H1 (cell line): ENCODE results near the gene ATP2B3. TPM values are rescaled to one million over a fixed set of nuclear protein-coding genes. Genes with fewer than 3 reads are reported as not detected.

ENCODE experiments used
- CTCF ChIA-PET: fragments of 300-600 bp; sonication (Branson Sonifier 250); formaldehyde crosslinking; loops from one replicate; lab custom pipeline; 2021; ENCODE audit not compliant: partially characterized antibody; lab: Charles Lee
- POLR2A ChIA-PET: fragments of 300-600 bp; sonication (Branson Sonifier 250); formaldehyde crosslinking; loops from one replicate; lab custom pipeline; 2021; ENCODE audit warnings: inconsistent platforms; ENCODE audit not compliant: partially characterized antibody; lab: Charles Lee
- DNase-seq, 2 experiments: peaks; one replicate each; pipeline versions ENCODE4 v3.0.0 to v3.0.0-alpha.2; 2010 to 2022; ENCODE audit warnings: low spot score in 2 of 2, low read depth in 1 of 2, mixed read lengths in 1 of 2
- FAIRE-seq: peaks from 2 replicates; lab custom pipeline; 2011; peaks lifted over from hg19 to GRCh38; lab: Jason Lieb, UNC
- H2AFZ ChIP-seq: 2 replicates; pipeline ENCODE4 v1.8.1; 2012; ENCODE audit warnings: low read length, inconsistent platforms
- H2AK5ac ChIP-seq: 2 replicates; pipeline ENCODE4 v1.6.1; 2013; ENCODE audit warnings: low read depth, low read length
- H2BK120ac ChIP-seq: replicated peaks from 2 replicates; pipeline ENCODE3; 2013; ENCODE audit warnings: low read depth, low read length, inconsistent platforms
- H2BK12ac ChIP-seq: 2 replicates; pipeline ENCODE4 v1.6.1; 2013; ENCODE audit warnings: low read depth, low read length
- H2BK15ac ChIP-seq: 2 replicates; pipeline ENCODE4 v1.6.1; 2013; ENCODE audit warnings: low read length
- H2BK20ac ChIP-seq: 2 replicates; pipeline ENCODE4 v1.6.1; 2013; ENCODE audit warnings: low read length
- H2BK5ac ChIP-seq: 2 replicates; pipeline ENCODE4 v1.6.1; 2013; ENCODE audit warnings: low read depth, low read length
- H3K14ac ChIP-seq: 2 replicates; pipeline ENCODE4 v1.6.1; 2013; ENCODE audit warnings: inconsistent platforms; ENCODE audit not compliant: insufficient read length
- H3K18ac ChIP-seq: 2 replicates; pipeline ENCODE4 v1.6.1; 2013; ENCODE audit warnings: low read length; ENCODE audit errors: extremely low read depth
- H3K23ac ChIP-seq: 2 replicates; pipeline ENCODE4 v1.6.1; 2013; ENCODE audit warnings: inconsistent platforms; ENCODE audit not compliant: insufficient read length
- H3K23me2 ChIP-seq: 2 replicates; pipeline ENCODE4 v1.6.1; 2013; ENCODE audit warnings: low read depth, low read length
- H3K27ac ChIP-seq: 2 replicates; pipeline ENCODE4 v1.6.1; 2011; ENCODE audit warnings: low read depth, low read length, inconsistent platforms
- H3K27me3 ChIP-seq, 4 experiments: replicated peaks in 1 of 4; 1 replicate in 1 of 4; 2 replicates in 3 of 4; pipeline versions ENCODE4 v1.6.1 to v1.8.1; 2011 to 2013; ENCODE audit warnings: low read length in 3 of 4, mild to moderate bottlenecking in 3 of 4, inconsistent platforms in 2 of 4, mixed read lengths in 2 of 4, moderate library complexity in 1 of 4; ENCODE audit not compliant: control insufficient read depth in 3 of 4, insufficient read depth in 3 of 4; ENCODE audit errors: extremely low read depth in 1 of 4
- H3K36me3 ChIP-seq, 4 experiments: 2 replicates each; pipeline versions ENCODE4 v1.6.1 to v1.8.1; 2011 to 2013; ENCODE audit warnings: mild to moderate bottlenecking in 4 of 4, low read length in 3 of 4, moderate library complexity in 2 of 4, control low read depth in 1 of 4, inconsistent platforms in 1 of 4; ENCODE audit not compliant: insufficient read depth in 4 of 4, control insufficient read depth in 2 of 4
- H3K4ac ChIP-seq: replicated peaks from 2 replicates; pipeline ENCODE3; 2013; ENCODE audit warnings: low read length, low read depth, mixed read lengths, inconsistent platforms; ENCODE audit not compliant: insufficient read length
- H3K4me1 ChIP-seq, 4 experiments: replicated peaks in 1 of 4; 1 replicate in 1 of 4; 2 replicates in 3 of 4; pipeline versions ENCODE4 v1.6.1 to v1.8.1; 2011 to 2013; ENCODE audit warnings: low read length in 3 of 4, inconsistent platforms in 2 of 4, mixed read lengths in 1 of 4; ENCODE audit not compliant: insufficient read depth in 4 of 4, control insufficient read depth in 3 of 4
- H3K4me2 ChIP-seq, 2 experiments: 2 replicates each; pipeline versions ENCODE4 v1.6.1 to v1.8.1; 2011 to 2013; ENCODE audit warnings: low read depth in 2 of 2, low read length in 2 of 2, control low read depth in 1 of 2, inconsistent platforms in 1 of 2, mild to moderate bottlenecking in 1 of 2; ENCODE audit not compliant: insufficient read depth in 1 of 2
- H3K4me3 ChIP-seq, 4 experiments: fragments of 200-600, 300-600 bp in 1 of 4; sonication (generic), shearing (Covaris generic), sonication (Bioruptor Twin) in 1 of 4; 2 replicates each; pipeline versions ENCODE4 v1.5.1 to v1.8.1; 2011 to 2016; ENCODE audit warnings: low read length in 4 of 4, low read depth in 3 of 4, control low read depth in 2 of 4, inconsistent platforms in 2 of 4, mild to moderate bottlenecking in 2 of 4, mixed read lengths in 1 of 4, moderate library complexity in 1 of 4; ENCODE audit not compliant: insufficient read depth in 2 of 4; ENCODE audit errors: extremely low read depth in 1 of 4
- H3K56ac ChIP-seq: replicated peaks from 2 replicates; pipeline ENCODE3; 2013; ENCODE audit warnings: low read depth, mild to moderate bottlenecking, mixed read lengths, low read length, inconsistent platforms; ENCODE audit not compliant: insufficient read length
- H3K79me1 ChIP-seq: 2 replicates; pipeline ENCODE4 v1.6.1; 2013; ENCODE audit warnings: low read depth, low read length, control low read depth
- H3K79me2 ChIP-seq, 2 experiments: 2 replicates each; pipeline versions ENCODE4 v1.6.1 to v1.8.1; 2012 to 2013; ENCODE audit warnings: low read length in 2 of 2, mild to moderate bottlenecking in 2 of 2, inconsistent platforms in 1 of 2; ENCODE audit not compliant: insufficient read depth in 2 of 2, control insufficient read depth in 1 of 2
- H3K9ac ChIP-seq, 4 experiments: replicated peaks in 1 of 4; 1 replicate in 1 of 4; 2 replicates in 3 of 4; pipeline versions ENCODE4 v1.6.1 to v1.8.1; 2011 to 2013; ENCODE audit warnings: low read depth in 3 of 4, low read length in 3 of 4, control low read depth in 2 of 4, mild to moderate bottlenecking in 2 of 4, moderate library complexity in 2 of 4, inconsistent platforms in 1 of 4; ENCODE audit errors: extremely low read depth in 1 of 4
- H3K9me3 ChIP-seq, 2 experiments: 2 replicates each; pipeline versions ENCODE4 v1.6.1 to v1.8.1; 2012 to 2013; ENCODE audit warnings: mild to moderate bottlenecking in 2 of 2, moderate library complexity in 2 of 2, control low read depth in 1 of 2, inconsistent platforms in 1 of 2, low read depth in 1 of 2, low read length in 1 of 2, mixed read lengths in 1 of 2; ENCODE audit not compliant: insufficient read depth in 2 of 2
- H4K20me1 ChIP-seq, 2 experiments: replicated peaks in 1 of 2; 2 replicates each; pipeline versions ENCODE3 to v1.8.1; 2011 to 2013; ENCODE audit warnings: inconsistent platforms in 2 of 2, low read length in 2 of 2, mild to moderate bottlenecking in 1 of 2; ENCODE audit not compliant: insufficient read depth in 2 of 2, control insufficient read depth in 1 of 2
- H4K5ac ChIP-seq: 2 replicates; pipeline ENCODE4 v1.6.1; 2013; ENCODE audit warnings: low read length, low read depth, mixed read lengths, inconsistent platforms; ENCODE audit not compliant: insufficient read length
- H4K8ac ChIP-seq: 2 replicates; pipeline ENCODE4 v1.8.0; 2013; ENCODE audit warnings: mild to moderate bottlenecking, moderate library complexity, low read length, inconsistent platforms; ENCODE audit not compliant: insufficient read depth; ENCODE audit errors: extremely low read depth
- H4K91ac ChIP-seq: replicated peaks from 2 replicates; pipeline ENCODE3; 2013; ENCODE audit warnings: low read length, mixed read lengths, inconsistent platforms; ENCODE audit not compliant: insufficient read length
- ASH2L ChIP-seq: fragments of 200-600, 300-600 bp; sonication (generic); IDR thresholded peaks from one replicate; pipeline ENCODE4 v1.7.1; 2017; ENCODE audit warnings: low read length
- CBX5 ChIP-seq: fragments of 300-800, 300-1000 bp; sonication (generic); IDR thresholded peaks from 2 replicates; pipeline ENCODE4 v1.7.1; 2016; ENCODE audit warnings: antibody characterized with exemption, low read length, low read depth
- CBX8 ChIP-seq: fragments of 300-800, 300-1000 bp; sonication (generic); IDR thresholded peaks from 2 replicates; pipeline ENCODE4 v1.7.1; 2016; ENCODE audit warnings: low read depth, low read length, borderline replicate concordance
- E2F6 ChIP-seq: IDR thresholded peaks from 2 replicates; pipeline ENCODE4 v1.6.1; 2012; ENCODE audit warnings: inconsistent platforms
- FOSL1 ChIP-seq: IDR thresholded peaks from 2 replicates; pipeline ENCODE4 v1.6.1; 2011; ENCODE audit warnings: mild to moderate bottlenecking, low read depth, low read length, moderate library complexity; ENCODE audit not compliant: insufficient read depth
- HDAC2 ChIP-seq, 2 experiments: fragments of 300-600 bp in 1 of 2; sonication (generic) in 1 of 2; IDR thresholded peaks; 2 replicates each; pipeline ENCODE4 v1.6.1; 2011 to 2012; ENCODE audit warnings: low read depth in 2 of 2, low read length in 2 of 2, mild to moderate bottlenecking in 2 of 2, moderate library complexity in 2 of 2, borderline replicate concordance in 1 of 2, inconsistent platforms in 1 of 2
- JUND ChIP-seq: IDR thresholded peaks from 2 replicates; pipeline ENCODE4 v1.6.1; 2011; ENCODE audit warnings: mild to moderate bottlenecking, improper control_type of control experiment, low read length
- KDM4A ChIP-seq: IDR thresholded peaks from one replicate; pipeline ENCODE4 v1.7.1; 2012; ENCODE audit warnings: low read depth, mild to moderate bottlenecking, moderate library complexity, low read length, inconsistent platforms; ENCODE audit not compliant: severe bottlenecking
- KDM5A ChIP-seq: fragments of 200-600 bp; IDR thresholded peaks from 2 replicates; pipeline ENCODE4 v1.7.1; 2012; ENCODE audit warnings: mild to moderate bottlenecking, low read length, inconsistent platforms, mixed read lengths
- NRF1 ChIP-seq: IDR thresholded peaks from 2 replicates; pipeline ENCODE4 v1.6.1; 2011; ENCODE audit warnings: mild to moderate bottlenecking, low read depth, low read length, improper control_type of control experiment
- SAP30 ChIP-seq: fragments of 300-600 bp; sonication (generic); IDR thresholded peaks from 2 replicates; pipeline ENCODE4 v1.7.1; 2012; ENCODE audit warnings: low read length, moderate library complexity, mild to moderate bottlenecking, inconsistent platforms; ENCODE audit not compliant: insufficient read depth, insufficient replicate concordance
- YY1 ChIP-seq: IDR thresholded peaks from 2 replicates; pipeline ENCODE4 v1.6.1; 2011; ENCODE audit warnings: low read depth, mild to moderate bottlenecking, low read length
- ZNF274 ChIP-seq: IDR thresholded peaks from 2 replicates; pipeline ENCODE4 v1.7.0; 2012; ENCODE audit warnings: low read length, borderline replicate concordance; ENCODE audit errors: extremely low read depth
- WGBS, 2 experiments: shearing (Covaris generic) in 1 of 2; methylation state at CpG; one replicate each; pipeline versions ENCODE4 v1.1.6 to v1.1.7; 2013 to 2015; ENCODE audit warnings: low lambda C conversion rate in 2 of 2, mixed read lengths in 2 of 2, inconsistent platforms in 1 of 2, low coverage in 1 of 2, missing lambda C conversion rate in 1 of 2; ENCODE audit not compliant: insufficient replicate concordance in 2 of 2, insufficient coverage in 1 of 2, insufficient read length in 1 of 2; ENCODE audit errors: extremely low coverage in 1 of 2, missing lambda C conversion rate in 1 of 2; 5-methylcytosine and 5-hydroxymethylcytosine counted together
- polyA plus RNA-seq, 7 experiments: library from polyadenylated mRNA; depleted of rRNA in 3 of 7; stranded (reverse) in 5 of 7; unstranded in 2 of 7; fragments of >200 nt in 5 of 7; fragments of 200-250 nt in 2 of 7; gene quantifications; 1 replicate in 5 of 7; 2 replicates in 1 of 7; 4 replicates in 1 of 7; pipeline versions ENCODE4 v1.2.1 to v1.2.3, GENCODE V29; 2011 to 2013; ENCODE audit warnings: missing spikeins in 2 of 7, mixed read lengths in 2 of 7
- total RNA-seq: library from RNA; stranded (reverse); fragmentation: NEBNext Ultra II Directional; extraction: Animal tissue kit (Norgen Biotek cat#: 25700); gene quantifications from 2 replicates; pipeline ENCODE4 v1.2.1, GENCODE V29; 2021

ATP2B3 gene
- total and polyA plus RNA-seq, 2 of the 8 experiments (the other 6 are each of a cell fraction or from before 2014, with no cell fraction given), result 0.14 to 0.19 TPM

GRCh38 chrX:153475271-153475670, 42.2 kb upstream of the ATP2B3 start:
- POLR2A ChIA-PET, result interaction anchor here (0.9 kb wide), 2 partner anchors 14 to 209 kb away, joined by 3 read pairs; no protein-coding TSS in a partner anchor
- peaks cover 0 to 1% of the 10 kb centered on the region in 2 experiments for H4K20me1 ChIP-seq
- TF ChIP-seq KDM5A (no peak), ZNF274 (no peak), E2F6 (no peak), HDAC2 (IDR thresholded peaks at IDR 0.05; ENCODE audit: borderline replicate concordance in 1 of 2, low read depth in 2 of 2, low read length in 2 of 2) (no peak), JUND (no peak), KDM4A (no peak), NRF1 (no peak), ASH2L (no peak), SAP30 (no peak), CBX5 (no peak), YY1 (no peak), FOSL1 (no peak), CBX8 (no peak)

More at GRCh38 chrX:153475271-153475670, 42.2 kb upstream of the ATP2B3 start:
- Histone ChIP-seq H2BK120ac (no peak overlapping the region), H2BK12ac (no peak overlapping the region), H3K4me3 (peak overlapping the region in 1 of 4 experiments; percentile 40; a peak in 1 of 8 replicates), H3K79me1 (no peaks in the 10 kb centered on the region), H3K27ac (no peak overlapping the region), H2AK5ac (no peak overlapping the region), H3K18ac (no peak overlapping the region), H3K23me2 (no peaks in the 10 kb centered on the region), H3K4ac (no peak overlapping the region), H3K9ac (no peak overlapping the region), H3K27me3 (peaks cover 5 to 24% (median 18%) of the 10 kb centered on the region in 4 experiments; a peak in 6 of 7 replicates), H4K91ac (no peak overlapping the region), H3K9me3 (no peaks in the 10 kb centered on the region), H3K14ac (no peak overlapping the region), H2BK20ac (no peak overlapping the region), H3K4me2 (0 out of 4 replicates have a peak overlapping the region, but pooled peaks have one; percentile 42 to 49), H2AFZ (no peak overlapping the region), H4K5ac (no peak overlapping the region), H3K36me3 (no peaks in the 10 kb centered on the region), H3K56ac (no peak overlapping the region), H3K79me2 (no peaks in the 10 kb centered on the region), H3K4me1 (peaks cover 0 to 17% (median 5%) of the 10 kb centered on the region in 4 experiments; a peak in 3 of 7 replicates), H2BK5ac (no peak overlapping the region), H2BK15ac (no peak overlapping the region), H3K23ac (no peak overlapping the region), H4K8ac (no peak overlapping the region)
- DNase-seq (no peak), FAIRE-seq (no peak)
- WGBS, 2 experiments, result 68% methylated on average over 5 of the region's 7 CpGs; no CpG with 5 or more reads in 1 of the 2 experiments
- CTCF ChIA-PET, result interaction anchor here (1.2 kb wide), 1 partner anchor 20 kb away, joined by 3 read pairs; the partner anchor contains the start of gene BGN
